Adrenal gland (tissue), 12 donors: ENCODE measurements around the gene UBAP2L. TPM values are rescaled to one million over a fixed set of nuclear protein-coding genes. Genes with fewer than 3 reads are reported as not detected.
"Not testable (repeated sequence)": the region's sequence is repeated elsewhere in the genome, so short reads cannot be mapped to it uniquely, and the experiment has no call there.

Experiments
- DNase-seq, 7 donors: peaks; one replicate each; pipeline ENCODE4 v3.0.0-alpha.2; 2019 to 2020
- H3K27ac ChIP-seq, 5 donors: fragments of 200-600 bp; sonication (generic) in 4 of 5; 1 replicate in 3 of 5; 2 replicates in 2 of 5; pipeline versions ENCODE4 v1.5.1 to v1.8.0; 2016 to 2020; ENCODE audit warnings: mild to moderate bottlenecking in 1 of 5
- H3K27me3 ChIP-seq: fragments of 200-600 bp; 2 replicates; pipeline ENCODE4 v1.8.0; 2021
- H3K36me3 ChIP-seq, 2 donors: fragments of 200-600 bp; replicated peaks in 1 of 2; 1 replicate in 1 of 2; 2 replicates in 1 of 2; pipeline versions ENCODE4 v1.5.1 to v1.8.0; 2018 to 2022
- H3K4me1 ChIP-seq, 2 donors: fragments of 200-600 bp; replicated peaks in 1 of 2; 1 replicate in 1 of 2; 2 replicates in 1 of 2; pipeline versions ENCODE4 v1.5.1 to v1.8.0; 2018 to 2021
- H3K4me3 ChIP-seq, 4 donors: fragments of 200-600 bp; sonication (generic) in 3 of 4; one replicate each; pipeline ENCODE4 v1.5.1; 2016 to 2018
- H3K9me3 ChIP-seq, 3 donors: fragments of 200-600 bp; sonication (generic) in 1 of 3; replicated peaks in 1 of 3; 1 replicate in 2 of 3; 2 replicates in 1 of 3; pipeline versions ENCODE4 v1.5.1 to v1.8.0; 2016 to 2021
- CTCF ChIP-seq, 6 experiments: fragments of 450-650 bp in 4 of 6; fragments of 200-600 bp in 2 of 6; sonication (generic) in 1 of 6; IDR thresholded peaks; 1 replicate in 5 of 6; 2 replicates in 1 of 6; pipeline versions ENCODE4 v1.5.1 to v1.8.0; 2016 to 2021; ENCODE audit warnings: antibody characterized with exemption in 6 of 6, mild to moderate bottlenecking in 2 of 6, moderate library complexity in 1 of 6
- POLR2A ChIP-seq, 2 donors: fragments of 450-650 bp; IDR thresholded peaks; one replicate each; pipeline ENCODE4 v1.6.1; 2017; ENCODE audit warnings: antibody characterized with exemption in 2 of 2, mild to moderate bottlenecking in 2 of 2, moderate library complexity in 1 of 2
- WGBS, 4 donors: extraction: QIAGEN DNeasy Blood & Tissue Kit in 2 of 4; methylation state at CpG; one replicate each; pipeline versions ENCODE4 v1.1.5 to v1.1.7; 2013 to 2017; 5-methylcytosine and 5-hydroxymethylcytosine counted together
- intact Hi-C, 2 donors: fragments of 100-400 bp; cut with DNase I; formaldehyde crosslinking; loops; one replicate each; pipeline versions ENCODE4 v1.14.1 to v1.15.0; 2022 to 2023
- polyA plus RNA-seq, 3 donors: library from polyadenylated mRNA; stranded (reverse); fragments of 200-250 nt in 2 of 3; fragments of 350-450 nt in 1 of 3; fragmentation: Illumina TruSeq in 1 of 3; extraction: RNeasy Lipid Tissue Mini Kit (QIAGEN cat#74804) in 1 of 3; gene quantifications; one replicate each; pipeline ENCODE4 v1.2.3, GENCODE V29; 2013 to 2014
- total RNA-seq, 9 donors: library from RNA; depleted of rRNA in 4 of 9; stranded (reverse); fragments of >200 nt in 4 of 9; fragments of 120-200 nt in 1 of 9; fragmentation: NEBNext Ultra II Directional in 1 of 9; extraction: Animal tissue kit (Norgen Biotek cat#: 25700) in 1 of 9; gene quantifications; one replicate each; pipeline versions ENCODE4 v1.1.0 to v1.2.4, GENCODE V29; 2013 to 2023
- donor health status: healthy with polysubstance abuse.
- donor health status: Bipolar disorder and iron deficiency.
- donor health status: DM: yes; HTN: yes; CAD: no.
- donor health status: DM: no; HTN: no; CAD: no.
- donor health status: DM: no; HTN: no; CAD: no.
- donor health status: DM: yes; HTN: yes; CAD: no.

Gene UBAP2L
- total and polyA plus RNA-seq, 12 donors, result 51.0 to 185 (median 95.0) TPM

- H3K4me1 ChIP-seq, result no peaks in the 10 kb centered on the region
- 71 to 88% (median 84%) methylated on average over 1 of the region's 1 CpG for WGBS, 4 donors
- H3K27me3 ChIP-seq, result no peaks in the 10 kb centered on the region
- no peak overlapping the region for H3K4me3 ChIP-seq
- H3K36me3 ChIP-seq, result no peaks in the 10 kb centered on the region
- no peaks in the 10 kb centered on the region for H3K9me3 ChIP-seq
- no peak for TF ChIP-seq CTCF (IDR thresholded peaks at IDR 0.05)
- TF ChIP-seq POLR2A (IDR thresholded peaks at IDR 0.05), result no peak
- no peak for DNase-seq
- H3K27ac ChIP-seq, result no peak overlapping the region
- intact Hi-C loops, result no loop called here
These were observed 80.8 kb downstream of the UBAP2L start for GRCh38 chr1:154301582-154301981.

GRCh38 chr1:154304664-154305337 lies 84.0 kb downstream of the UBAP2L start:
- TF ChIP-seq CTCF (IDR thresholded peaks at IDR 0.05), result no peak
- no peak for TF ChIP-seq POLR2A (IDR thresholded peaks at IDR 0.05)
- H3K27ac ChIP-seq, result no peak overlapping the region
- intact Hi-C loops, result no loop called here
- no peaks in the 10 kb centered on the region for H3K36me3 ChIP-seq
- no peaks in the 10 kb centered on the region for H3K27me3 ChIP-seq
- H3K4me3 ChIP-seq, result no peak overlapping the region
- WGBS, 4 donors, result 67 to 82% (median 73%) methylated on average over 9 of the region's 9 CpGs
- DNase-seq, result no peak
- H3K9me3 ChIP-seq, result no peaks in the 10 kb centered on the region
- no peaks in the 10 kb centered on the region for H3K4me1 ChIP-seq

- Histone ChIP-seq H3K36me3 (no peaks in the 10 kb centered on the region), H3K27ac (no peak overlapping the region), H3K9me3 (no peaks in the 10 kb centered on the region), H3K27me3 (no peaks in the 10 kb centered on the region), H3K4me3 (no peak overlapping the region), H3K4me1 (no peaks in the 10 kb centered on the region)
- WGBS, 4 donors, result 83 to 94% (median 92%) methylated on average over 3 of the region's 3 CpGs
- intact Hi-C loops, result no loop called here
- TF ChIP-seq CTCF (IDR thresholded peaks at IDR 0.05) (no peak), POLR2A (IDR thresholded peaks at IDR 0.05) (no peak)
- DNase-seq, result no peak
These were observed 85.4 kb downstream of the UBAP2L start for GRCh38 chr1:154306151-154306550.

GRCh38 chr1:154307670-154308270 lies 87.0 kb downstream of the UBAP2L start:
- H3K4me3 ChIP-seq, H3K27ac ChIP-seq, H3K9me3 ChIP-seq, H3K27me3 ChIP-seq, DNase-seq, H3K4me1 ChIP-seq, H3K36me3 ChIP-seq, intact Hi-C loops: not testable (repeated sequence)
- WGBS, 4 donors, result 46 to 64% (median 53%) methylated on average over 4 of the region's 4 CpGs

GRCh38 chr1:154309136-154309535 lies 88.4 kb downstream of the UBAP2L start:
- H3K27me3 ChIP-seq, H3K27ac ChIP-seq, H3K4me1 ChIP-seq, H3K4me3 ChIP-seq, DNase-seq, intact Hi-C loops, H3K9me3 ChIP-seq, H3K36me3 ChIP-seq: not testable (repeated sequence)
- WGBS, 4 donors, result 79 to 87% (median 84%) methylated on average over 7 of the region's 7 CpGs

- WGBS, 4 donors, result 82 to 86% (median 84%) methylated on average over 10 to 13 of the region's 13 CpGs
- H3K36me3 ChIP-seq, H3K4me1 ChIP-seq, intact Hi-C loops, H3K27me3 ChIP-seq, DNase-seq, H3K27ac ChIP-seq, H3K9me3 ChIP-seq, H3K4me3 ChIP-seq: not testable (repeated sequence)
These were observed 91.7 kb downstream of the UBAP2L start for GRCh38 chr1:154312229-154313065.
